Astrocyte of the cerebellum (primary cell): ENCODE results near the gene ATG9B.
"Not testable (repeated sequence)": the region's sequence is repeated elsewhere in the genome, so short reads cannot be mapped to it uniquely, and the experiment has no call there.

ENCODE experiments used
- DNase-seq: peaks from one replicate; pipeline ENCODE4 v3.0.0-alpha.2; 2011; ENCODE audit warnings: low read depth
- H3K4me3 ChIP-seq: 2 replicates; pipeline ENCODE4 v1.5.1; 2011; ENCODE audit warnings: mild to moderate bottlenecking, low read depth, low read length, moderate library complexity
- CTCF ChIP-seq: IDR thresholded peaks from 2 replicates; pipeline ENCODE4 v1.5.1; 2012; ENCODE audit warnings: low read length, low read depth, moderate library complexity, mild to moderate bottlenecking; ENCODE audit errors: missing control alignments
- in situ Hi-C: cut with HindIII; loops from 2 replicates; pipeline ENCODE4 v1.10.0; 2017; ENCODE audit warnings: low sequenced_read_pairs

The ATG9B gene

DNA sequence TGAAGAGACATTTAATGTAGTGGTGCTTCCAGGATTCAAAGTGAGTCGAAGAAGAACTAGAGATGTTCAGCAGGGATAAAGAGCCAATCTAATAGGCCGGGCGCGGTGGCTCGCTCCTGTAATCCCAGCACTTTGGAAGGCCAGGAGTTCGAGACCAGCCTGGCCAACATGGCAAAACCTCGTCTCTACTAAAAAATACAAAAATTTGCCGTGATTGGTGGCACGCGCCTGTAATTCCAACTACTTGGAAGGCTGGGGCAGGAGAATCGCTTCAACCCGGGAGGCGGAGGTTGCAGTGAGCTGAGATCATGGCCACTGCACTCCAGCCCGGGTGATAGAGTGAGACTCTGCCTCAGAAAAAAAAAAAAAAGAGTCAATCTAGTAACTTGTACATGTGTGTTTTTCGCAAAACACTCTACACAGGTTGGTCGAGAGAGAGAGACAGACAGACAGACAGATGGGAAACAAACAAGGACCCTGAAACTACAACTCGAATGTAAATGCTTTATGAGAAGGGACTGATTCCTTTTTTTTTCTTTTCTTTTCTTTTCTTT is 4.7 kb upstream of the ATG9B start:
- peak overlapping the region; percentile 84 for H3K4me3 ChIP-seq
- no peak for TF ChIP-seq CTCF
- in situ Hi-C loops = no loop called here
- no peak for DNase-seq

DNA sequence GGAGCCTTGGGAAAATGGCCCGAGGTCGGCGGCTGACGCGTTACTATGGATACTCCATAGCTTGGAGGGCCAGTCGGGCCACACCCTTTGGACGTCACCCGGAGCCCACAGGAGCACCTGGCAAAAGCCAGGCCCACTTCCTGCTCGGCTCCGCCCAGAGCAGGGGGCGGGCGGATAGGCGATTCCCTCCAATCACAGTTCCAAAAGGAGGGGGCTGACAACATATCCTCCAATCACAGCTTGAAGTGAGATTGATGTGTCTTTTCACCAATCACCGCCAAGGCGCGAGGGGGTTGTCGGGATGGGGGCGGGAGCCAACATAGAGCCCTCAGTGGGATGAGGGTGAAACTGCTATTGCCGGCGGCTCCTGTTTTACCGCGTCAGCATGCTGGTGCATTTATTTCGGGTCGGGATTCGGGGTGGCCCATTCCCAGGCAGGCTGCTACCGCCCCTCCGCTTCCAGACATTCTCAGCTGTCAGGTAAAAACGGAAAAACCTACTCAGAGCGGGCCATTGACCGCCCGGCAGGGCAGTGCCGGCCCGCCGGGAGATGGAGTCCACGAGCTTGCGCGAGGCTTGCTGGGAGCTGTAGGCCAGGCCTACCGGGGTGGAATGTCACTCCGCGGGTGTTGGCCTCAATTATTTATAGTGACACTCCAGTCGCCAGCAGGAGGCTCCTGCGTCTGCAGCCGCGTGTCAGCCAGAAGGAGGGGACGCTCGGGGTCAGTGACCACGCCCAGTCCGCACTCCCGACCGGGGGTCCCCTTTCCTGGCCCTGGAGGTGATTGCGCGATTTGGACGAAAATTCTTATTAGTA is 4.0 kb upstream of the ATG9B start, which contains the start of gene ABCB8:
TSS of gene ABCB8 (plus strand) at position 320 of the 817 bp plus-strand sequence. CDS start at position 386, 66 bp downstream.
- H3K4me3 ChIP-seq = peak within 1 kb of the TSS; percentile 84
- peak; percentile 52 for TF ChIP-seq CTCF
- in situ Hi-C loops = no loop called here
- DNase-seq = peak; percentile 98

GRCh38 chr7:151027728-151028130 is 3.4 kb upstream of the ATG9B start:
- DNase-seq, in situ Hi-C loops: not testable (repeated sequence)
- peak overlapping the region; percentile 84 for H3K4me3 ChIP-seq

GRCh38 chr7:151026771-151027727 is 2.8 kb upstream of the ATG9B start:
- not testable (repeated sequence) for DNase-seq, H3K4me3 ChIP-seq

DNA sequence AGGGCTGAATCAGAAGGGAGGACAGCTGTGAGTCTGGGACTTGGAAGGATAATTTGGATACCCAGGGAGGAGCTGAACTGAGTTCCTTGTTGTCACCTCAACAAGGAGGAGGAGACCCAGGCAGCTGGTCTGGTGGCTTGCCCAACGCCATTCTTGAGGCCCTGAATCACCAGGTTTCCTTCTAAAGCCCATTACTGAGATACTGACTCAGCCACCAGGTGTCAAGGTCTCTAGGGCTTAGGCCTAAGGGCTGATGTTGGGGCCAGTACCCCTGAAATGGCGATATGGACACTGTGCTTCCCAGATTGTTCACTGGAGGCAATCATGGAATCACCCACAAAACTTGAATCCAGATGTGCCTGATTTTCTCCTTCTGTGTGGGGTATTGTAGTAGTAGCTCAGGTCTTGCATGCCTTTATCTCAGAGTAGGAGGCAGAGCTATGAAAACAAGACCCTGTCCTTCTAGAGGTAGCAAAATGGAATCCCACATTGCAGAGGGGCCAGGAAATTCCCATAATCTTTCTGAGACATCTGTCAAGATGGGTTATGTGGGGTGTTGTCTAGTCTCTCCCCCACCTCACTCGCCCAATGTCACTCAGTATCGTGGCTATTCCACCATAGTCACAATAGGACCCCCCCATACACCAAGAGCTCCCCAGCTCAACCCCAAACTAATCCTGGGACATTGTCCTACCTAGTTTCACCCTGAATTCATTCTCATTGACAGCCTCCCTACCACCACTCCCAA is 1.8 kb upstream of the ATG9B start:
- in situ Hi-C loops = no loop called here
- no peak for TF ChIP-seq CTCF
- no peak for DNase-seq
- no peak overlapping the region for H3K4me3 ChIP-seq

More at GRCh38 chr7:151026771-151027727, 2.8 kb upstream of the ATG9B start:
- in situ Hi-C loops = not testable (repeated sequence)

GRCh38 chr7:151023232-151023631 is 1.1 kb downstream of the ATG9B start:
- TF ChIP-seq CTCF = no peak
- in situ Hi-C loops = no loop called here
- H3K4me3 ChIP-seq = no peak overlapping the region
- DNase-seq = no peak

DNA sequence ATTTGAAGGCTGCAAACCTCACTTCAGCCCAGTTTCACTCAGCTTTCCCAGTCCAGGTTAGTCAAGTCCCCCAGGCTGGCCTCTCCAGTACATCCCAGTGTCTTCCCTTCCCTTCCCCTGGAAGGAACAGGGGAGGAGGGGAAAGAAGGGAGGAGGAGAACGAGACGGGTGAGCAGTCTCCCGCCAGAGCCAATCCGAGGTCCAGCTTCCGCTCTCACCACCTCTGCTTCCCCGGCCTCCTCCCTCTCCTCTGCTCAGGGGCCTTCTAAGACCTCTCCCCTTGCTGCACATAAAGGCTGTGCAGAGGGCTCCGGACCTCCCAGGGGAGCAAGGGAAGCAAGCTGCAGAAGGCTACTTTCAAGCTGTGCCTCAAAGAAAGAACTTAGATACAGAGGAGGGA is 4.1 kb downstream of the ATG9B start:
- no peak for DNase-seq
- TF ChIP-seq CTCF = no peak
- in situ Hi-C loops = no loop called here
- H3K4me3 ChIP-seq = no peak overlapping the region
